Stimulated activated CD8-positive, alpha-beta memory T cell treated with anti-CD3 and anti-CD28 coated beads, Interleukin-4, amount 100 ng/mL, for 4 hours (primary cell): ENCODE data around the gene PRR19.

ENCODE experiments used
- DNase-seq, 2 donors: peaks; one replicate each; pipeline ENCODE4 v3.0.0-alpha.2; 2020; ENCODE audit warnings: low read depth in 2 of 2, low spot score in 1 of 2

Gene PRR19

DNA sequence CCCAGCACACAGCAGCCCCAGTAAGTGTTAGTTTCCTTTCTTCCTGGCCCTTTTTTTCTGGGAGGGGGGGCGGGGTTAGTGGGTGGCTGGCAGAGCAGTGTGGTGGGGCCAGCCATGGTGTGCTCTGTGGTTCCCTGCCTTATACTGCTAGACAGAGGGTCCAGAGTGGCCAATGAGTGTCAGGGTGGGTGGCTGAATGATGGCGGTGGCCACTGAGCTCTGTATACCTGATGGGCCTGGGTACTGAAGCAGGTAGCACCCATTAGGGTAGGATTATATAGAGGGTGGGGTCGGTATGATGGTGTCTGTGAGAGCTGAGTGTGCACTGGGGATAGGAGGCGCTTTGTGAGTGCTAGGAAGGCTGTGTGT, 19.1 kb upstream of the PRR19 start:
- DNase-seq = no peak

DNA sequence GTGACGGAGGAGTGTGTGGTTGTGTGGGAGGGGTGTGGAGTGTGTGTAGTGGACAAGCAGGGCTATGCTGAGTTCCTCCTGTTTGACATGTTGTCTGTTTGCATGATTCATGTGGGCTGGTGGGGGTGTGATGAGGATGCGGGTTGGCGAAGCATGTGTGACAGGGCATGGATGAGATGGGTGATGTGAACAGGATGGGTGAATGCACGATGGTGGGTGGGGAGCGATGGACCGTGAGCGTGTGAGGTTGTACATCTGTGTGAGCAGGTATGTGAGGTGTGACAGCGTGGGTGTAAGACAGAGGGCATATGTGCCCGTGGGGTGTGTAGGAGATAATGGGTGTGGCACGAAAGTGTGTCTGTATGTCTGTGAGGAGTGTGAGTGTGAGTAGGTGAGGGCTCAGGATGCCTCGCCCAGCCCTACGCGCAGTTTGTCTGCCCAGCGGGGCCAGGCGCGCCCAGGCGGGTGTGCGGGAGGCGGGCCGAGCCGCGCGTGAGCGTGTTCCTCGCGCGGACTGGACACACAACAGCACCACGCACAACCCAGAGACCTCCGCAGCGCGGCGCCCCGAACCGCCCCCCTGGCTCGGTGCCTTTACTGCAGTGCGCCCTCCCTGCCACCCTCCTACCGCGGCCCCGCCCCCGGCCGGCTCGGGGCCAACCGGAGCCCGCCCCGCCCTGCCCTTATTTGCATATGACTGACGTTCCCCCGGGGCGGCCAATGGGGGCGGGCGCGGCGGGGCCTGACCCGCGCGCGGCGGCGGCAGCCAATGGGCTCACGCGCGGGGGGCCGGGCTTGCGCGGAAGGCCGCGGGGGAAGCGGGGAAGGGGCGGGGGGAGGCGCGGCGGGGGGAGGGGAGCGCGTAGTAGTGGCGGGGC, 18.5 kb upstream of the PRR19 start:
- peak; percentile 86 to 94 for DNase-seq

DNA sequence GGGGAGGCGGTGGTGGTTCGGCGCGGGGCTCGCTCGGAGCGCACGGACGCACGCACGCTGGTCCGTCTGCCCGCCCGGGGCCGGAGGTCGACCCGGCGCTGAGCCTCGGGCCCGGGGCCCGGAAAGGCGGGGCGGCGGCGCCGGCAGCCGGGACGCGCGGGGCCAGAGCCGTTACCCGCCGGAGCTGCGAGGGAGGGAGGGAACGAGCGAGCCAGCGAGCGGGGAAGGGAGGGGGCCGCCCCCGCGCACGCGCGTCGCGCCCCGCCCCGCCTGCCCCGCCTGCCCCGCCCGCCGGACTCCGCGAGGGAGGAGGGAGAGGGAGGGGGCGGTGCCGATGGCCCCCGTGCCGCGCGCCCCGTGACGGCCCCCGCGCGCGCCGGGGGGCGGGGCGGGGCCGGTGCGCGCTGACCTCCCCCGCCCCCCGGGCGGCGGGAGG, 17.8 kb upstream of the PRR19 start:
- DNase-seq = peak; percentile 43 to 50

DNA sequence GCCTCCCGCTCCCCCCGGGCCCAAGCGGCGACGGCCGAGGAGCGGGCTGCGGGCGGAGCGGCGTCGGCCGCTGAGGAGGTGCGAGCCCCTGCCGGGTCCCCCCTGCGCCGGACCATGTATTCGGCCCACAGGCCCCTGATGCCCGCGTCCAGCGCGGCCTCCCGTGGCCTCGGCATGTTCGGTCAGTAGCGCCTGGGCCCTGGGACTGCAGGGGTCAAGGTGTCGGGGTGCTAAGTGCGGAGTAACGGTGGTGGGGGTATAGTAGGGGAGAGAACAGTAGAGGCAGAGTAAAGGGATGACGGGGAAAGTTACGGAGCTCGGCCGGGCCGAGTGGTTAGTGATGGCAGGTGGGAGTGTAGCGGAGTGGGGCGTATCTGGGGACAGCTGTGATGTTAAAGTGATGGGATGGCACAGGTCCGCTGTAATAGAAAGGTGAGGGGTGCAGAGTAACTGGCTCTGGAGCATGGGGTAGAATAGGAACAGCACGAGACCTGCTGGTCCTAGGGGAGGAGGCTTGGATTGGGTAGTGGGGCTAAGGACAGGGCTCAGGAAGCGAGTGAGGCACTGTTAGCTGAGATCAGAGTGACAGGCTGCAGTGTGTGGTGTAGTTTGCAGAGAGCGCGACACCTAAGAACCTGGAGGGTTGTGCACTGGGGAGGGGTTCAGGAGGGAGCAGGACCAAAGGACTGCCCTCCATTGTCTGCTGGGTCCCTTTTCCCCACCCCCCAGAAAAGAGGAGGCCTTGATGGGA, 17.2 kb upstream of the PRR19 start:
- no peak for DNase-seq

DNA sequence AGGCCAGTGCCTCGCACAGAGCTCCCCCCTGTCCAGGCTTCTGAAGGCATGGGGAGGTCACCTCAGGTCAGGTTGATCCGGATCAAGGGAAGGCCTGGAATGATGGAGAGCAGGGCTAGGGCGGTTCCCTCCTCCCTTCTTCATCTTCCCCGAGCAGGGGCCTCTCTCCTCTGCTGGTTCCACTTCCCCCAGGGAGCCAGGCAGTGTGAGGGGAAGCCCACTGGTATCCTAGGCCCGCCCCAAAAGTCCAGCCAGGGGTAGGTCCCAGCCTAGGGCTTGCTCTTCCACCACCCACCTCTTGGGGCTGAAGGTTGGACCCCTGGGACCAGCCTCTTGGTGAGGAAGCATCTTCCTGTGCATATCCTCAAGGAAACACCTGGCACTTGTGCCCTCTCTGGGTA, 16.4 kb upstream of the PRR19 start:
- DNase-seq = no peak

DNA sequence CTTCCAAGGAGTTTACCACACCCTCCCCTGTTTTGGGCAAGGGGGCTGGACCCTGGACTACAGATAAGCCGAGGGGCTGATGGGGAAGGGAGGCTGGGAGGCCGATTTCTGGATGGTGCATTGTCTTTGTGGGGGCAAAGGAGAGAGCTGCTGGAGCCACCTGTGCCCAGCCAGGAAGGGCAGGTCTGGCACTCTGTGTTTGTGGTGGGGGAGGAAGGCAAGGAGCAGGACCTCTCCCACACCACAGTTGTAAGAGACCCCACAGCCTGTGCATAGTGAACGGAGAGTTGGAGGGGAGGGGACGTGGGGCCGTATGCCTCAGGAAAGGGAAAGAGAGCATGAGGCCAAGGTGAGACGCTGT, 16.0 kb upstream of the PRR19 start:
- no peak for DNase-seq

DNA sequence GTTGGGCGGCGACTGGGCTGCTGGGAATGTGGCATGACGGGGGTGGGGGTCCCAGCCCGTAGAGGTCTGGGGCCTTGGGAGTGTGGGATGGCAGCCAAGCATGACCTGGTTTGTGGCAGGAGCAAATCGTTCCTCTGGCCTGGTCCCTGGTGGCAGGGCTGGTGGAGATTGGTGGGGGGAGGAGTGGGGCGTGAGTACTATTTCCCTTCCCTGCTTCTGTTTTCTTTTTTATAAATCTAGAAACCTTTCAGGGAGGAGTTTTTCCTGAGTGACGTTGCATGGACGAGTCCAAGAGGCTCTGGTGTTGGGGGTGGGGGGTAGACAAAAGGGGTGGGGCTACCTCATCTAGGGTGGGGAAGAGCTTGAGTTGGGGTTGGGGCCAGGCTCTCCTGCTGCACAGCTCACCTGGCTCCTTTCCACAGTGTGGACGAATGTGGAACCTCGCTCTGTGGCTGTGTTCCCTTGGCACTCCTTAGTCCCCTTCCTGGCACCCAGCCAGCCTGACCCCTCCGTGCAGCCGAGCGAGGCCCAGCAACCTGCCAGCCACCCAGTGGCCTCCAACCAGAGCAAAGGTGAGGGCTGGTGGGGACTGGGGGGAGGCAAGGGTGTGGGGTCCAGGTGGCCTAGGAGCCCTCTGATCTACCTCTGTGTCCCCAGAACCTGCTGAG, 15.4 kb upstream of the PRR19 start:
- DNase-seq = no peak

DNA sequence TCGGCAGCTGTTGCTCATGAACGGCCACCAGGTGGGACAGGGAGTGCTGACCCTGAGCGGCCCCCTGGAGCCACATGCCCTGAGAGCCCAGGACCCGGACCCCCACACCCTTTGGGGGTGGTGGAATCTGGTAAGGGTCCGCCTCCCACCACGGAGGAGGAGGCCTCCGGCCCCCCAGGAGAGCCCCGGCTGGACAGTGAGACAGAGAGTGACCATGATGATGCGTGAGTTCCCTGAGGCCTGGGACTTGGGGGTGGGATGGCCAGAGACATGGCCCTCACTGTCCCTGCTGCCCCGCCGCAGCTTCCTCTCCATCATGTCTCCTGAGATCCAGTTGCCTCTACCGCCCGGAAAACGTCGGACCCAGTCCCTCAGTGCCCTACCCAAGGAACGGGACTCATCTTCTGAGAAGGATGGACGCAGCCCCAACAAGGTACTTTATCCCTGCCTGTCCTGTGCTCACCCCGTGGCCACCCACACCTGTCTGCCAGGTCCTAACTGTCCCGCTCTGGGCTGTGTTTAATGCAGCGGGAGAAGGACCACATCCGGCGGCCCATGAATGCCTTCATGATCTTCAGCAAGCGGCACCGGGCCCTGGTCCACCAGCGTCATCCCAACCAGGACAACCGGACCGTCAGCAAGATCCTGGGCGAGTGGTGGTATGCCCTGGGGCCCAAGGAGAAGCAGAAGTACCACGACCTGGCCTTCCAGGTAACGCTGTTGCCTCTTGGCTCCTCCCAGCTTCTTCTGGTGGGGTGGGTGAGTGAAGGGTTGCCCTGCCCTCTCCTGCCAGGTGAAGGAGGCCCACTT, 14.7 kb upstream of the PRR19 start:
- DNase-seq = no peak

DNA sequence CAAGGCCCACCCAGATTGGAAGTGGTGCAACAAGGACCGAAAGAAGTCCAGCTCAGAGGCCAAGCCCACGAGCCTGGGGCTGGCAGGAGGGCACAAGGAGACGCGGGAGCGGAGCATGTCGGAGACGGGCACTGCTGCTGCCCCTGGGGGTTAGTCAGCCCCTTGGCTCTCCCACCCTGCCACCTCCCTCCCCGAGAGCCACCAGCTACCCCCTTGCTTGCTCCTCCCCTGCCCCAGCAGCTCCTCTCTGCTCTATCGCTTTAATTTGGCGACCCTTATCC, 14.2 kb upstream of the PRR19 start:
- no peak for DNase-seq

DNA sequence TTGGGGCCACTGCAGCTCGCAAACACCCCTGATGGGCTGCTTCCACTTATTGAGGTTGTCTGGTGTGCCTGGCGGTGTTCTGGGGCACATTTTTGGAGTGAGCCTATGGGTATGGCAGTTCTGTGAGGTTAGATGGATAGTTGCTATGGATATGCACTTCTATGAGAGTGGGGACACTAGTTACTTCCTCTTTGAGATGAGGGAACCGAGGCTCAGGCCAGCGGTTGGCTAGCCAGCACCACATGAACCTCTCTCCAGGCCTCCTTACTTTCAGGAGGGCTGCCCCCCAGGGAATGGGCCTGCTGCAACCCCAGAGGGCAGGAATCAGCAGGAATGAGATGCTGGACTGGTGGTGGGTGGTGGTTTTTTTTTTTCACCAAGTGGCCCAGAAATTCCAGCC, 13.5 kb upstream of the PRR19 start:
- no peak for DNase-seq

DNA sequence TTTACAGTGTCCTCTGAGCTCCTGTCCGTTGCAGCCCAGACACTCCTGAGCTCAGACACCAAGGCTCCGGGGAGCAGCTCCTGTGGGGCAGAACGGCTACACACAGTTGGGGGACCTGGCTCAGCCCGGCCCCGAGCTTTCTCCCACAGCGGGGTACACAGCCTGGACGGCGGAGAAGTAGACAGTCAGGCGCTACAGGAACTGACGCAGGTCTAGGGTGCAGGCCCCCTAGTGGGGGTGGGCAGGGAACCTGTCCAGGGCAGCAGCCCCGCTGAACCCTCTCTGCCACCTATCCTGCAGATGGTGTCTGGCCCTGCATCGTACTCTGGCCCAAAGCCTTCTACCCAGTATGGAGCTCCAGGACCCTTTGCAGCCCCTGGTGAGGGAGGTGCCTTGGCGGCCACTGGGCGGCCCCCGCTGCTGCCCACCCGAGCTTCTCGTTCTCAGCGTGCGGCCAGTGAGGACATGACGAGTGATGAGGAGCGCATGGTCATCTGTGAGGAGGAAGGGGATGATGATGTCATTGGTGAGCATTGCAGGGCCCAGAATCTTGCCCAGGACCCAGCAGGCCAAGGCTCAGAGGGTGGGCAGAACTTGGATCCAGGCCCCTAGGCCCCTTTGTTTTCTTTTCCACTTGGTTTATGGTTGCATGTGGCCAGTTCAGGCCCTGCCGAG, 12.9 kb upstream of the PRR19 start:
- no peak for DNase-seq

DNA sequence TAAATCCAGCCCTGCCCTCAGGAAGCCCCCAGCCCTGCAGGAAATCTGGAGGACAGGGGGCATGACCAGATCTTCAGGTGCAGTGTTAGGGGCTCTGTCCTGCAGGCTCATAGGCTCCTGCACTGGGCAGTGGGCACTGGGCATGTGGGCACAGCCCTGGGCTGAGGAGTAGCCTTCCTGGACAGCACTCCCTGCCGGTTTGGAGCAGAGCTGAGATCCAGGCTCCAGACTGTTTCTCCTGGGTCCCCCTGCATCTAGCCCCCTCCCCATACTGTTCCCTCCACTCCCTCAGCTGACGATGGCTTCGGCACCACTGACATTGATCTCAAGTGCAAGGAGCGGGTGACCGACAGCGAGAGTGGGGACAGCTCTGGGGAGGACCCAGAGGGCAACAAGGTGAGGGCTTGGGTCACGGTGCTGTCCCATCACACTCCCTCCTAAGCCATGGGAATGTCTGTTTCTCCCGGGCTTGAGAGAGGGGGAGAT, 12.3 kb upstream of the PRR19 start:
- no peak for DNase-seq

DNA sequence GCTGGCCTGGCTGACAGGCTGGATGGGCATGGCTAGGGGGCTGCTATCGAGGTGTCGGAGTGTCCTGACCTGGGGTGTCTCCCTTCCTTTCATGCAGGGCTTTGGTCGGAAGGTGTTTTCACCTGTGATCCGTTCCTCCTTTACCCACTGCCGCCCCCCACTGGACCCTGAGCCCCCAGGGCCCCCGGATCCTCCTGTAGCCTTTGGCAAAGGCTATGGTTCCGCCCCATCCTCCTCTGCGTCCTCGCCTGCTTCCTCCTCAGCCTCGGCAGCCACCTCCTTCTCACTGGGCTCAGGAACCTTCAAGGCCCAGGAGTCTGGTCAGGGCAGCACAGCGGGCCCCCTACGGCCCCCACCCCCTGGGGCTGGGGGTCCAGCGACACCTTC, 11.8 kb upstream of the PRR19 start:
- DNase-seq = no peak

DNA sequence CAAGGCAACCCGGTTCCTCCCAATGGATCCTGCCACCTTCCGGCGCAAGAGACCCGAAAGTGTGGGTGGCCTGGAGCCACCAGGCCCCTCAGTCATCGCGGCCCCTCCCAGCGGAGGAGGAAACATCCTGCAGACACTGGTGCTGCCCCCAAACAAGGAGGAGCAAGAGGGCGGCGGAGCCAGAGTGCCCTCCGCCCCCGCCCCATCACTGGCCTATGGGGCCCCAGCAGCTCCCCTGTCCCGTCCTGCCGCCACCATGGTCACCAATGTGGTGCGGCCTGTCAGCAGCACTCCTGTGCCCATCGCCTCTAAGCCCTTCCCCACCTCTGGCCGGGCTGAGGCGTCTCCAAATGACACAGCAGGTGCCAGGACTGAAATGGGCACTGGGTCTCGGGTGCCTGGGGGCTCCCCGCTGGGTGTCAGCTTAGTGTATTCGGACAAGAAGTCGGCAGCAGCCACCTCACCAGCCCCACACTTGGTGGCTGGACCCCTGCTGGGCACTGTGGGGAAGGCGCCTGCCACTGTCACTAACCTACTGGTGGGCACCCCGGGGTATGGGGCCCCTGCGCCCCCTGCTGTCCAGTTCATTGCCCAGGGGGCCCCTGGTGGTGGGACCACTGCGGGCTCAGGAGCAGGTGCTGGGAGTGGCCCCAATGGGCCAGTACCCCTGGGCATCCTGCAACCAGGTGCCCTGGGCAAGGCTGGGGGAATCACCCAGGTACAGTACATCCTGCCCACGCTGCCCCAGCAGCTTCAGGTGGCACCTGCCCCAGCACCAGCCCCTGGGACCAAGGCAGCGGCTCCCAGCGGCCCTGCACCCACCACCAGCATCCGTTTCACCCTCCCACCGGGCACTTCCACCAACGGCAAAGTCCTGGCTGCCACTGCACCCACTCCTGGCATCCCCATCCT, 11.2 kb upstream of the PRR19 start:
- peak in 1 of 2 donors; percentile 43 for DNase-seq

DNA sequence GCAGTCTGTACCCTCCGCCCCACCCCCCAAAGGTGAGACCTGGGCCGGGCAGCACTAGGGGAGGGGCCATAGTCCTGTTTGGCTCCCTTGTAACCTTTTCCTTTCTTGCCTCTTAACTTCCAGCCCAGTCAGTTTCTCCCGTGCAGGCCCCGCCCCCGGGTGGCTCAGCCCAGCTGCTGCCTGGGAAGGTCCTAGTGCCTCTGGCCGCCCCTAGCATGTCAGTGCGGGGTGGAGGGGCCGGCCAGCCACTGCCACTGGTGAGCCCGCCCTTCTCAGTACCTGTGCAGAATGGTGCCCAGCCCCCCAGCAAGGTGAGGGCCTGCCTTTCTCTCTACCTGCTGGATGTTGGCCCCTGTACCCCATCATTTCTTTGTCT, 10.5 kb upstream of the PRR19 start:
- no peak for DNase-seq

DNA sequence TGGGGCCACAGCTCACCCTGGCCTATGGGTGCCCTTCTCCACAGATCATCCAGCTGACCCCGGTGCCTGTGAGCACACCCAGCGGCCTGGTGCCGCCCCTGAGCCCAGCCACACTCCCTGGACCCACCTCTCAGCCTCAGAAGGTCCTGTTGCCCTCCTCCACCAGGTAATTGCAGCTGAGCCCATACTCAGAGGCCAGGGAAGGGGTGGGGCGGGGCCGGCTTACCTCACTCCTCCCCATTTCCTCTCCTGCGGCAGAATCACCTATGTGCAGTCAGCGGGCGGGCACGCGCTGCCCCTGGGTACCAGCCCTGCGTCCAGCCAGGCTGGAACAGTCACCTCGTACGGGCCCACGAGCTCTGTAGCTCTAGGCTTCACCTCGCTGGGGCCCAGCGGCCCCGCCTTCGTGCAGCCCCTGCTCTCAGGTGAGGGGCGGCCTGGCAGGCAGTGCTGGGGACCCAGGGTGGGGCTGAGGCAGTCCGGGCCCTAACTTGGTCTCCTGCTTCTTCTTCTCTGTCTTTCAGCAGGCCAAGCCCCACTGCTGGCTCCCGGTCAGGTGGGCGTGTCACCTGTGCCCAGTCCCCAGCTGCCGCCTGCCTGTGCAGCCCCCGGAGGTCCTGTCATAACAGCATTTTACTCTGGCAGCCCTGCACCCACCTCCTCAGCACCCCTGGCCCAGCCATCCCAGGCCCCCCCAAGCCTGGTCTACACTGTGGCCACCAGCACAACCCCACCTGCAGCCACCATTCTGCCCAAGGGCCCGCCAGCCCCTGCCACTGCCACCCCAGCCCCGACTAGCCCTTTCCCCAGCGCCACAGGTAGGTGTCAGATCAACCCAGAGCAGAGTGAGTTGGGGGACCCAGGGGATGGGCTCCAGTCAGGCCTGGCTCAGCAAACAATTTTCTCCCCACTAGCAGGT, 9.6 kb upstream of the PRR19 start:
- no peak for DNase-seq

DNA sequence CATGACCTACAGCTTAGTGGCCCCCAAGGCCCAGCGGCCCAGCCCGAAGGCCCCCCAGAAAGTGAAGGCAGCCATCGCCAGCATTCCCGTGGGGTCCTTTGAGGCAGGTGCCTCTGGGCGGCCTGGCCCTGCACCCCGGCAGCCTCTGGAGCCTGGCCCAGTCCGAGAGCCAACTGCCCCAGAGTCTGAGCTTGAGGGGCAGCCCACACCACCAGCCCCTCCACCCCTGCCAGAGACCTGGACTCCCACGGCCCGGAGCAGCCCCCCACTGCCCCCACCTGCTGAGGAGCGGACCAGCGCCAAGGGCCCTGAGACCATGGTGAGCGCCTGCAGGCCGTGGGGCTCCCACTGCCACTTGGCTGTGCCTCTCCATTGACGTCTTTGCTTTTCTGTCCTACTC, 9.0 kb upstream of the PRR19 start:
- no peak for DNase-seq

DNA sequence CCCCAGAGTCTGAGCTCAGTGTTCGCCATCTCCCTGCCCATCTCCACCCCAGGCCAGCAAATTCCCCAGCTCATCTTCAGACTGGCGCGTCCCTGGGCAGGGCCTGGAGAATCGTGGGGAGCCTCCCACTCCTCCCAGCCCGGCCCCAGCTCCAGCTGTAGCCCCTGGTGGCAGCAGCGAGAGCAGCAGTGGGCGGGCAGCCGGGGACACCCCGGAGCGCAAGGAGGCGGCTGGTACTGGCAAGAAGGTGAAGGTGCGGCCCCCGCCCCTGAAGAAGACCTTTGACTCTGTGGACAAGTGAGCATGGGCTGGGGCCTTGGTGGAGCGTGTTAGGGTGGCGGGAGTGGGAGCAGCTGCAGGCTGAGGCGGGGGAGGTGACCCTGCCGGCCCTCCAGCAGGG, 8.4 kb upstream of the PRR19 start:
- DNase-seq = no peak

DNA sequence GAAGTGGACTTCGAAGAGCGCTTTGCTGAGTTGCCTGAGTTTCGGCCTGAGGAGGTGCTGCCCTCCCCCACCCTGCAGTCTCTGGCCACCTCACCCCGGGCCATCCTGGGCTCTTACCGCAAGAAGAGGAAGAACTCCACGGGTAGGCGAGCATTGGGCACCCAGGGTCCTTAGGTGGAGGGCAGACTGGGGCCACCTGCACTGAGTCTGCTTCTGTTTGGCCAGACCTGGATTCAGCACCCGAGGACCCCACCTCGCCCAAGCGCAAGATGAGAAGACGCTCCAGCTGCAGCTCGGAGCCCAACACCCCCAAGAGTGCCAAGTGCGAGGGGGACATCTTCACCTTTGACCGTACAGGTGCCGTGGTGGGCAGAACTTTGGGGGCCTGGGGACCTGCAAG, 8.0 kb upstream of the PRR19 start:
- no peak for DNase-seq
